Bronchial epithelial cell (primary cell): ENCODE measurements around the gene CCT6B. TPM values are rescaled to one million over a fixed set of nuclear protein-coding genes. Genes with fewer than 3 reads are reported as not detected.

Source experiments
- DNase-seq: peaks from one replicate; pipeline ENCODE4 v3.0.0-alpha.2; 2010; ENCODE audit warnings: low read depth
- FAIRE-seq: peaks from 2 replicates; lab custom pipeline; 2011; peaks lifted over from hg19 to GRCh38; lab: Jason Lieb, UNC
- H3K27me3 ChIP-seq: 2 replicates; pipeline ENCODE4 v1.5.1; 2011; ENCODE audit warnings: low read length; ENCODE audit not compliant: control insufficient read depth, insufficient read depth
- H3K36me3 ChIP-seq: 2 replicates; pipeline ENCODE4 v1.5.1; 2011; ENCODE audit warnings: low read length; ENCODE audit not compliant: control insufficient read depth, insufficient read depth
- H3K4me3 ChIP-seq: 2 replicates; pipeline ENCODE4 v1.5.1; 2011; ENCODE audit warnings: mild to moderate bottlenecking, low read depth, low read length, control low read depth
- total RNA-seq: library from RNA; depleted of rRNA; stranded (reverse); fragments of >200 nt; gene quantifications from 2 replicates; pipeline ENCODE4 v1.2.1, GENCODE V29; 2014
- TF ChIP-seq, protein P1 (sequence below): IDR thresholded peaks from 2 replicates; pipeline ENCODE4 v1.5.1; 2011; ENCODE audit warnings: mild to moderate bottlenecking, moderate library complexity, low read length, control low read depth, inconsistent platforms; ENCODE audit not compliant: insufficient read depth, severe bottlenecking

The CCT6B gene
- total RNA-seq, 1 donor from 2014 or later: 0.79 TPM

DNA sequence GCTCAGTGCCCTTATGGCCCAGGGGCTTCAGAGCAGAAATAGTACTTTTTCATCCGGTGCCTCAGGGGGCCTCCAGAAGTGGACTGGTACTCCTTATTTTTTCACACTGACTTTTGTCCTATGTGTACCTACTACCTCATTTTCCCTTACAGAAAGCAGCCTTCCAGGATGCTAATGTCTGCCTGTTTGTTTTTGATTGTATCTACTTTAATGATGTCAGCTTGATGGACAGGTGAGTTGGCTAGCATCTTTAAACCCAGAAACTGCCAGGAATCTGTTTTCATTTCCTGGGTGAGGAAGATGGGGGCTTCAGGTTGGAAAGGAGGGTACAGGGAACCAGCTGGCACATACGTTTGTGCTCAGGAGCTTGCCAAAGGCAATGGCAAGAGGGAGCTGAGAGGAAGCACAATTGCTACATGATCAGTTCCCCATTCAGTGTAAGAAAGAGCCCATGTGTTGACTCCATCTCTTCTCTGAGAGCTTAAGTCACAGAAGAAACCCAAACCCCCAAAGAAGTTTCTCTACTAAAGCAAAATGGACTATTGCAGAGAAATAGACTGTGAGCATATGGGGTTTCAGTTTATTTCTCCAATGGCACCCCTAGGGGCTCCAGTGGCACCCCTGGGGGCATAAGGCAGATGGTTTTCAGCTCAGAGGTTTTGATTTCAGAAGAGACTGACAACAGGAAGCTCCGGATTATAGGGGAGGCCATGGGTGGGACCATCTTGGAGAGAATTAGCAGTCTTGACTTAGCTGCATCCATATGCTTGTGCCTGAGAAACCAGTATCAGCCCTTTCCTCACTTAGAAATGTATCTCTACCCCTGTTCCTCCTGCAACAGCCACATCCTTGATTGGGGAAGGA is 35.4 kb upstream of the CCT6B start:
- Histone ChIP-seq H3K36me3 (peaks cover 21% of the 10 kb centered on the region), H3K27me3 (no peaks in the 10 kb centered on the region), H3K4me3 (no peak overlapping the region)
- no peak for DNase-seq
- TF ChIP-seq, protein P1, sequence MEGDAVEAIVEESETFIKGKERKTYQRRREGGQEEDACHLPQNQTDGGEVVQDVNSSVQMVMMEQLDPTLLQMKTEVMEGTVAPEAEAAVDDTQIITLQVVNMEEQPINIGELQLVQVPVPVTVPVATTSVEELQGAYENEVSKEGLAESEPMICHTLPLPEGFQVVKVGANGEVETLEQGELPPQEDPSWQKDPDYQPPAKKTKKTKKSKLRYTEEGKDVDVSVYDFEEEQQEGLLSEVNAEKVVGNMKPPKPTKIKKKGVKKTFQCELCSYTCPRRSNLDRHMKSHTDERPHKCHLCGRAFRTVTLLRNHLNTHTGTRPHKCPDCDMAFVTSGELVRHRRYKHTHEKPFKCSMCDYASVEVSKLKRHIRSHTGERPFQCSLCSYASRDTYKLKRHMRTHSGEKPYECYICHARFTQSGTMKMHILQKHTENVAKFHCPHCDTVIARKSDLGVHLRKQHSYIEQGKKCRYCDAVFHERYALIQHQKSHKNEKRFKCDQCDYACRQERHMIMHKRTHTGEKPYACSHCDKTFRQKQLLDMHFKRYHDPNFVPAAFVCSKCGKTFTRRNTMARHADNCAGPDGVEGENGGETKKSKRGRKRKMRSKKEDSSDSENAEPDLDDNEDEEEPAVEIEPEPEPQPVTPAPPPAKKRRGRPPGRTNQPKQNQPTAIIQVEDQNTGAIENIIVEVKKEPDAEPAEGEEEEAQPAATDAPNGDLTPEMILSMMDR: no peak
- no peak for FAIRE-seq

DNA sequence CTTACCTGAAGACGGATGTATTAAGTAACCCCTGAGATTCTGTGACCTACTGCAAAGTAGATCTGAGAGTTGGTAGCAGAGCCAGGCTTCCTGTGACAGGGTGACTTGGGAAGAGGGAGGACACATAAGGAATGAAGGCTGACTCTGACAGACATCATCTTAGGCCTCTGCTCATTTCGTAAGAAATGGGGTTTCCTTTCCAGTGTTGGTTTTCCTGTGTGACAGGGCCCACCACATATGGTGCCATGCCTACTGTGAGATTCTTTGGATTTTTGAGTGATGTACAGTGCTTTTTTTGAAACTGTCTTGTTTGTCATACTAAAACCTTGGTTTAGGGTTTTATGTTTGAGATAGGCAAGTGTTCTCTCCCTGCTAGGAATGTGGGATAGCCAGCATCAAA is 31.8 kb upstream of the CCT6B start:
- Histone ChIP-seq H3K36me3 (peaks cover 18% of the 10 kb centered on the region), H3K4me3 (no peak overlapping the region), H3K27me3 (no peaks in the 10 kb centered on the region)
- DNase-seq (no peak), FAIRE-seq (no peak)
- TF ChIP-seq, protein P1: no peak

DNA sequence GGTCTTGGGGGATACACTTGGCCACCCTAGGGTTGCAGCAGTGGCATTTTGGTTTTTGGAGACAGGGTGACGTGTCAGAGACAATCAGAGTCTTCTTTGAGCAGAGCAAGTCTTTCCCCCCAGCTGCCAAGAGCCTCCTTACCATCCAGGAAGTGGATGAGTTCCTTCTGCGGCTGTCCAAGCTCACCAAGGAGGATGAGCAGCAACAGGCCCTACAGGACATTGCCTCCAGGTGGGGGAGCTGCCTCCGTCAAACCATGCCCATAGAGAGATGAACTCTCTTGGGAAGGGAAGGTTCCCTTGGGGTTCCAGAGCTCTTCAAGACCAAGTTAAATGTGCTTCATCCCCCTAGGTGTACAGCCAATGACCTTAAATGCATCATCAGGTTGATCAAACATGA is 30.3 kb upstream of the CCT6B start:
- TF ChIP-seq, protein P1: no peak
- Histone ChIP-seq H3K4me3 (no peak overlapping the region), H3K27me3 (no peaks in the 10 kb centered on the region), H3K36me3 (peaks cover 20% of the 10 kb centered on the region)
- no peak for DNase-seq
- FAIRE-seq: no peak

DNA sequence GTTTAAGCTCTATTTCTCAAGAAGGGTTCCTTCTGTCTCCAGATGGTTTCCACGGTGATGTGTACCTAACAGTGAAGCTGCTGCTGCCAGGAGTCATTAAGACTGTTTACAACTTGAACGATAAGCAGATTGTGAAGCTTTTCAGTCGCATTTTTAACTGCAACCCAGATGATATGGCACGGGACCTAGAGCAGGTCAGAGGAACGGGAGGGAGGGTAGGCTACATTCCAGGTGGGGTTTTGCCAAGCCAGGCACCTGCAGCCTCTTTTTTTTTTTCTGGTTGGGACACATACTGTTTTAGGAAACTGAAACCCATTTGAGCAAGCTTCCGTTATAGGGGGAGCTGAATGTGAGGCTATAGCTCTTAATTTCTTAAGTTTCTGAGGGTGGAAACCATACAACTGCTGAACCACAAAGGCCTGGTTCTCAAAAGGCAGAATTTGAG is 29.7 kb upstream of the CCT6B start:
- Histone ChIP-seq H3K4me3 (no peak overlapping the region), H3K27me3 (no peaks in the 10 kb centered on the region), H3K36me3 (peaks cover 19% of the 10 kb centered on the region)
- FAIRE-seq (no peak), DNase-seq (no peak)
- TF ChIP-seq, protein P1: no peak

DNA sequence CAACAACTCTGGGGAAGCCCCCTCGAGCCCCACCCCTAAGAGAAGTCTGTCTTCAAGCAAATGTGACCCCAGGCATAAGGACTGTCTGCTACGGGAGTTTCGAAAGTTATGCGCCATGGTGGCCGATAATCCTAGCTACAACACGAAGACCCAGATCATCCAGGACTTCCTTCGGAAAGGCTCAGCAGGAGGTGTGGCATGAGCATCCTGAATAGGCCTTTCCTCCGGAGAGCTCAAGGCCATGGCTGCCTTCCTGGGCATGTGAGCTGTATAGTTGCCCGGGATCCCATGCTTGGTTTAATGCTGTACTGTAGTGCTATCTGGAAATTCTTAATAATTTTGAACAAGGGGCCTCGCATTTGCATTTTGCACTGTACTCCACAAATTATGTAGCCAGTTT is 28.2 kb upstream of the CCT6B start:
- no peak for FAIRE-seq
- TF ChIP-seq, protein P1: no peak
- peaks cover 18% of the 10 kb centered on the region for H3K36me3 ChIP-seq

More for the DNA sequence above, 28.2 kb upstream of the CCT6B start:
- Histone ChIP-seq H3K27me3 (no peaks in the 10 kb centered on the region), H3K4me3 (no peak overlapping the region)
- DNase-seq: no peak
